CD8-positive, alpha-beta memory T cell (primary cell): ENCODE results near the gene BZW2. TPM values are rescaled to one million over a fixed set of nuclear protein-coding genes. Genes with fewer than 3 reads are reported as not detected.

Experiments
- CTCF ChIA-PET: fragments of 350-600 bp; sonication (Branson Sonifier 250); formaldehyde crosslinking; loops from one replicate; lab custom pipeline; 2021; ENCODE audit warnings: antibody characterized with exemption; lab: Charles Lee
- POLR2A ChIA-PET: fragments of 350-600 bp; sonication (Branson Sonifier 250); formaldehyde crosslinking; loops from one replicate; lab custom pipeline; 2021; ENCODE audit warnings: antibody characterized with exemption; lab: Charles Lee
- DNase-seq, 5 donors: peaks; one replicate each; pipeline versions ENCODE4 v3.0.0 to v3.0.0-alpha.2; 2020 to 2022; ENCODE audit warnings: mixed read lengths in 1 of 5
- H3K27ac ChIP-seq: one replicate; pipeline ENCODE4 v1.7.0; 2013; ENCODE audit warnings: low read depth, mild to moderate bottlenecking, low read length, moderate library complexity
- H3K27me3 ChIP-seq: 2 replicates; pipeline ENCODE4 v1.7.0; 2013; ENCODE audit warnings: low read length, mild to moderate bottlenecking; ENCODE audit not compliant: insufficient read depth, poor library complexity, severe bottlenecking
- H3K36me3 ChIP-seq: 2 replicates; pipeline ENCODE4 v1.7.0; 2013; ENCODE audit warnings: mild to moderate bottlenecking, low read length, moderate library complexity; ENCODE audit not compliant: insufficient read depth
- H3K4me1 ChIP-seq: 2 replicates; pipeline ENCODE4 v1.7.0; 2013; ENCODE audit warnings: mild to moderate bottlenecking, low read length, moderate library complexity; ENCODE audit not compliant: insufficient read depth
- H3K4me3 ChIP-seq: 2 replicates; pipeline ENCODE4 v1.7.0; 2013; ENCODE audit warnings: mild to moderate bottlenecking, low read length
- H3K9me3 ChIP-seq: 2 replicates; pipeline ENCODE4 v1.7.0; 2013; ENCODE audit warnings: mild to moderate bottlenecking, low read length
- H3K27ac Mint-ChIP-seq, 8 donors: one replicate each; pipeline ENCODE4 v1.8.0; 2020 to 2021; ENCODE audit warnings: mixed read lengths in 8 of 8, mild to moderate bottlenecking in 6 of 8, inconsistent platforms in 3 of 8, moderate library complexity in 3 of 8
- H3K27me3 Mint-ChIP-seq, 2 donors: one replicate each; pipeline ENCODE4 v1.8.0; 2020 to 2021; ENCODE audit warnings: mixed read lengths in 2 of 2, mild to moderate bottlenecking in 1 of 2, moderate library complexity in 1 of 2
- H3K36me3 Mint-ChIP-seq, 3 donors: one replicate each; pipeline ENCODE4 v1.8.0; 2020 to 2021; ENCODE audit warnings: mixed read lengths in 3 of 3, inconsistent platforms in 1 of 3, mild to moderate bottlenecking in 1 of 3
- H3K4me1 Mint-ChIP-seq, 3 donors: one replicate each; pipeline ENCODE4 v1.8.0; 2020 to 2021; ENCODE audit warnings: mixed read lengths in 3 of 3, inconsistent platforms in 1 of 3, mild to moderate bottlenecking in 1 of 3
- H3K4me3 Mint-ChIP-seq, 7 donors: one replicate each; pipeline ENCODE4 v1.8.0; 2020 to 2021; ENCODE audit warnings: mixed read lengths in 7 of 7, mild to moderate bottlenecking in 6 of 7, moderate library complexity in 4 of 7, inconsistent platforms in 2 of 7
- H3K9me3 Mint-ChIP-seq, 5 donors: one replicate each; pipeline ENCODE4 v1.8.0; 2020 to 2022; ENCODE audit warnings: mixed read lengths in 5 of 5, mild to moderate bottlenecking in 3 of 5, moderate library complexity in 2 of 5, inconsistent platforms in 1 of 5
- polyA plus RNA-seq: library from polyadenylated mRNA; unstranded; fragments of 300-500 nt; fragmentation: Illumina TruSeq; gene quantifications from one replicate; pipeline ENCODE4 v1.2.3, GENCODE V29; 2021
- total RNA-seq, 2 experiments: library from RNA; stranded (reverse); gene quantifications; one replicate each; pipeline ENCODE4 v1.2.3, GENCODE V29; 2021

BZW2 gene
- total and polyA plus RNA-seq, 3 experiments from 2014 or later = 52.9 to 136 (median 128) TPM

- ChIA-PET CTCF (no interaction called here), POLR2A (no interaction called here)
- Histone ChIP-seq H3K27ac (peak overlapping the region; percentile 25), H3K36me3 (no peaks in the 10 kb centered on the region), H3K9me3 (no peaks in the 10 kb centered on the region), H3K4me3 (no peak overlapping the region), H3K4me1 (no peaks in the 10 kb centered on the region), H3K27me3 (no peaks in the 10 kb centered on the region)
- Mint-ChIP-seq H3K4me1 (peaks cover 12 to 50% (median 25%) of the 10 kb centered on the region in 3 donors), H3K27ac (peak overlapping the region in 1 of 8 donors; percentile 10), H3K9me3 (peaks cover 0 to 2% (median 0%) of the 10 kb centered on the region in 5 donors), H3K36me3 (peaks cover 16 to 62% (median 18%) of the 10 kb centered on the region in 3 donors), H3K4me3 (no peak overlapping the region), H3K27me3 (no peaks in the 10 kb centered on the region)
- DNase-seq = no peak
Observed at GRCh38 chr7:16668049-16668858, 22.3 kb downstream of the BZW2 start.

- Mint-ChIP-seq H3K4me1 (peaks cover 12 to 46% (median 25%) of the 10 kb centered on the region in 3 donors), H3K4me3 (no peak overlapping the region), H3K9me3 (peaks cover 0 to 2% (median 0%) of the 10 kb centered on the region in 5 donors), H3K27me3 (no peaks in the 10 kb centered on the region), H3K27ac (no peak overlapping the region), H3K36me3 (peaks cover 16 to 62% (median 18%) of the 10 kb centered on the region in 3 donors)
- no peaks in the 10 kb centered on the region for H3K9me3 ChIP-seq
- H3K36me3 ChIP-seq = no peaks in the 10 kb centered on the region
- no peaks in the 10 kb centered on the region for H3K27me3 ChIP-seq
- H3K4me1 ChIP-seq = no peaks in the 10 kb centered on the region
- no peak overlapping the region for H3K4me3 ChIP-seq
- CTCF ChIA-PET = no interaction called here
- POLR2A ChIA-PET = no interaction called here
- H3K27ac ChIP-seq = peak overlapping the region; percentile 25
- DNase-seq = no peak
Observed at GRCh38 chr7:16668978-16669377, 23.0 kb downstream of the BZW2 start.

GRCh38 chr7:16669581-16669980, 23.6 kb downstream of the BZW2 start:
- no peak overlapping the region for H3K4me3 ChIP-seq
- no peak for DNase-seq
- no peak overlapping the region for H3K27ac Mint-ChIP-seq
- ChIA-PET CTCF (no interaction called here), POLR2A (no interaction called here)
- H3K4me1 ChIP-seq = no peaks in the 10 kb centered on the region
- no peaks in the 10 kb centered on the region for H3K27me3 ChIP-seq
- H3K27ac ChIP-seq = no peak overlapping the region
- no peaks in the 10 kb centered on the region for H3K27me3 Mint-ChIP-seq
- H3K36me3 Mint-ChIP-seq = peaks cover 16 to 57% (median 18%) of the 10 kb centered on the region in 3 donors
- H3K4me3 Mint-ChIP-seq = no peak overlapping the region
- no peaks in the 10 kb centered on the region for H3K36me3 ChIP-seq
- no peaks in the 10 kb centered on the region for H3K9me3 ChIP-seq
- H3K4me1 Mint-ChIP-seq = peaks cover 9 to 40% (median 20%) of the 10 kb centered on the region in 3 donors
- H3K9me3 Mint-ChIP-seq = peaks cover 0 to 2% (median 0%) of the 10 kb centered on the region in 5 donors

DNA sequence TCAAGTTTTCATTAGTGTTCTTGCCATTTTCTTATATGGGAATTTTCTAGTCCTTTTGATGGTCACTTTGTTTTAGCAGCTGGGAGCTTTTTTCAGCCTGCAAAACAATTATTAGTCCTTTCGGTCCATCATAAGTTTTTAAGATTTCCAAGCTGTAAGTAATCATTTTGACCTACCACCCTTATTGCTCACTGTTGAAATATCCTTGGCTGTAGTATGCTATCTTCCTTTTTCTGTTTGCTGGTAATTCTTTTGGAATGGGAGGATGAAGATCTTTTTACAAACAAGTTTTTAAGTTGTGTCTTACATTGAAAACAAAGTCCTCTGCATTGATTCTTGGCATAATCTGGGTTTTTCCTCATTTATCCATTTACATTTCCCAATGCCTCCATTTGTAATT, 24.0 kb downstream of the BZW2 start:
- ChIA-PET POLR2A (no interaction called here), CTCF (no interaction called here)
- H3K27me3 ChIP-seq = no peaks in the 10 kb centered on the region
- peaks cover 9 to 40% (median 20%) of the 10 kb centered on the region in 3 donors for H3K4me1 Mint-ChIP-seq
- DNase-seq = no peak
- H3K27ac ChIP-seq = no peak overlapping the region
- H3K36me3 ChIP-seq = no peaks in the 10 kb centered on the region
- no peak overlapping the region for H3K4me3 Mint-ChIP-seq
- H3K9me3 Mint-ChIP-seq = peaks cover 0 to 2% (median 0%) of the 10 kb centered on the region in 5 donors
- H3K9me3 ChIP-seq = no peaks in the 10 kb centered on the region
- H3K36me3 Mint-ChIP-seq = peaks cover 16 to 58% (median 18%) of the 10 kb centered on the region in 3 donors
- no peaks in the 10 kb centered on the region for H3K4me1 ChIP-seq
- H3K27me3 Mint-ChIP-seq = no peaks in the 10 kb centered on the region
- peak overlapping the region in 1 of 8 donors; percentile 23 for H3K27ac Mint-ChIP-seq
- no peak overlapping the region for H3K4me3 ChIP-seq

GRCh38 chr7:16670731-16671344, 24.9 kb downstream of the BZW2 start:
- Histone ChIP-seq H3K27me3 (no peaks in the 10 kb centered on the region), H3K4me3 (no peak overlapping the region), H3K36me3 (no peaks in the 10 kb centered on the region), H3K27ac (no peak overlapping the region), H3K4me1 (no peaks in the 10 kb centered on the region), H3K9me3 (no peaks in the 10 kb centered on the region)
- Mint-ChIP-seq H3K9me3 (no peaks in the 10 kb centered on the region), H3K4me3 (no peak overlapping the region), H3K27me3 (no peaks in the 10 kb centered on the region), H3K4me1 (peaks cover 8 to 36% (median 20%) of the 10 kb centered on the region in 3 donors), H3K36me3 (peaks cover 18 to 59% (median 20%) of the 10 kb centered on the region in 3 donors), H3K27ac (no peak overlapping the region)
- POLR2A ChIA-PET = no interaction called here
- CTCF ChIA-PET = no interaction called here
- DNase-seq = no peak

DNA sequence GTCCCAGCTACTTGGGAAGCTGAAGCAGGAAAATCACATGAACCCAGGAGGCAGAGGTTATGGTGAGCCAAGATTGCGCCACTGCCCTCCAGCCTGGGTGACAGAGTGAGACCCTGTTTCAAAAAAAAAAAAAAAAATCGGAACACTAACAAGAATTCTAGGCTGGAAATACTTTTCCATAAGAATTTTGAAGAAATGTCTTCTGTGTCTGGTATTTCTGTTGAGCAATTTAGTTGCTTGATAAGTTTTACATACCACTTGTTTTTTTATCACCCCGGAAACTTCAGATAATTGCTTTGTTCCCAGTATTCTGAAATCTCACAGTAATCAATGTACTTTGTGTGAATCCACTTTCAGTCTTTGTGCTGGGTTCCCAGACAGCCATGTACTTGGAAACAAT, 25.8 kb downstream of the BZW2 start:
- Histone ChIP-seq H3K4me3 (no peak overlapping the region), H3K36me3 (no peaks in the 10 kb centered on the region), H3K9me3 (no peaks in the 10 kb centered on the region), H3K27me3 (no peaks in the 10 kb centered on the region), H3K27ac (no peak overlapping the region), H3K4me1 (no peaks in the 10 kb centered on the region)
- Mint-ChIP-seq H3K4me1 (peaks cover 8 to 36% (median 20%) of the 10 kb centered on the region in 3 donors), H3K4me3 (no peak overlapping the region), H3K36me3 (peaks cover 18 to 61% (median 22%) of the 10 kb centered on the region in 3 donors), H3K27me3 (no peaks in the 10 kb centered on the region), H3K9me3 (no peaks in the 10 kb centered on the region), H3K27ac (no peak overlapping the region)
- no peak for DNase-seq
- POLR2A ChIA-PET = no interaction called here
- CTCF ChIA-PET = no interaction called here

- peaks cover 6 to 15% (median 8%) of the 10 kb centered on the region in 3 donors for H3K4me1 Mint-ChIP-seq
- ChIA-PET CTCF (interaction anchor here (1.4 kb wide), 1 partner anchor 13 kb away, joined by 5 read pairs; no protein-coding TSS in a partner anchor), POLR2A (no interaction called here)
- H3K27ac Mint-ChIP-seq = no peak overlapping the region
- Histone ChIP-seq H3K27ac (no peak overlapping the region), H3K4me3 (no peak overlapping the region), H3K9me3 (no peaks in the 10 kb centered on the region), H3K27me3 (no peaks in the 10 kb centered on the region), H3K36me3 (no peaks in the 10 kb centered on the region), H3K4me1 (no peaks in the 10 kb centered on the region)
- H3K9me3 Mint-ChIP-seq = no peaks in the 10 kb centered on the region
- no peak for DNase-seq
- H3K4me3 Mint-ChIP-seq = no peak overlapping the region
- H3K36me3 Mint-ChIP-seq = peaks cover 21 to 60% (median 26%) of the 10 kb centered on the region in 3 donors
- H3K27me3 Mint-ChIP-seq = no peaks in the 10 kb centered on the region
Observed at GRCh38 chr7:16675277-16675676, 29.3 kb downstream of the BZW2 start.

GRCh38 chr7:16677978-16678494, 32.1 kb downstream of the BZW2 start:
- DNase-seq = no peak
- Histone ChIP-seq H3K4me3 (no peak overlapping the region), H3K9me3 (no peaks in the 10 kb centered on the region), H3K36me3 (peaks cover 13% of the 10 kb centered on the region), H3K27ac (no peak overlapping the region), H3K4me1 (no peaks in the 10 kb centered on the region), H3K27me3 (no peaks in the 10 kb centered on the region)
- H3K27ac Mint-ChIP-seq = no peak overlapping the region
- H3K36me3 Mint-ChIP-seq = peaks cover 16 to 65% (median 39%) of the 10 kb centered on the region in 3 donors
- H3K9me3 Mint-ChIP-seq = no peaks in the 10 kb centered on the region
- ChIA-PET CTCF (no interaction called here), POLR2A (interaction anchor here (0.6 kb wide), 1 partner anchor 42 kb away, joined by 6 read pairs; no protein-coding TSS in a partner anchor)
- H3K27me3 Mint-ChIP-seq = no peaks in the 10 kb centered on the region
- H3K4me1 Mint-ChIP-seq = peaks cover 0 to 2% (median 0%) of the 10 kb centered on the region in 3 donors
- no peak overlapping the region for H3K4me3 Mint-ChIP-seq
